IPS-NIHi7 (cell line): ENCODE data around the gene EXOC3L2.

ENCODE experiments used
- DNase-seq: peaks from one replicate; pipeline ENCODE4 v3.0.0; 2012; ENCODE audit warnings: mixed read lengths; ENCODE audit errors: extremely low spot score

EXOC3L2 gene

DNA sequence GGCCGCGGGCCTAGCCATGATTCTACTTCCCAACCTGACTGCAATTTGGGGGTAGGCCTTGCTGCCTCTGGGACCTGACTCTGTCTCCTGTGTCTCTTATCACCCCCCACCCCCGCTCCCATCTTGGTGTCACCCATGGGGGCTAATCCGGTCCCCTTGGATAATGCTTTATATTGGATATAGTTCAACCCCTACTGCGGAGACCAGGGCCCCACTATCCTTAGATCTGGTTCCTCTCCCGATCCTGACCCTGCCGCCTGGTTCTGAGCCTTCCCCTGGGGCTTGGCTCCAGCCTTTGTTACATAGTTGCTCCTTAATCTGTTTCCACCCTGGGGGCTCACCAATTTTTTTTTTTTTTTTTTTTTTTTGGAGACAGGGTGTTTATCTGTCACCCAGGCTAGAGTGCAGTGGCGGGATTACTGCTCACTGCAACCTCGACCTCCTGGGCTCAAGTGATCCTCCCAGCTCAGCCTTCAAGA lies 65.3 kb downstream of the EXOC3L2 start:
- no peak for DNase-seq

GRCh38 chr19:45179072-45179891 lies 65.9 kb downstream of the EXOC3L2 start:
- no peak for DNase-seq

DNA sequence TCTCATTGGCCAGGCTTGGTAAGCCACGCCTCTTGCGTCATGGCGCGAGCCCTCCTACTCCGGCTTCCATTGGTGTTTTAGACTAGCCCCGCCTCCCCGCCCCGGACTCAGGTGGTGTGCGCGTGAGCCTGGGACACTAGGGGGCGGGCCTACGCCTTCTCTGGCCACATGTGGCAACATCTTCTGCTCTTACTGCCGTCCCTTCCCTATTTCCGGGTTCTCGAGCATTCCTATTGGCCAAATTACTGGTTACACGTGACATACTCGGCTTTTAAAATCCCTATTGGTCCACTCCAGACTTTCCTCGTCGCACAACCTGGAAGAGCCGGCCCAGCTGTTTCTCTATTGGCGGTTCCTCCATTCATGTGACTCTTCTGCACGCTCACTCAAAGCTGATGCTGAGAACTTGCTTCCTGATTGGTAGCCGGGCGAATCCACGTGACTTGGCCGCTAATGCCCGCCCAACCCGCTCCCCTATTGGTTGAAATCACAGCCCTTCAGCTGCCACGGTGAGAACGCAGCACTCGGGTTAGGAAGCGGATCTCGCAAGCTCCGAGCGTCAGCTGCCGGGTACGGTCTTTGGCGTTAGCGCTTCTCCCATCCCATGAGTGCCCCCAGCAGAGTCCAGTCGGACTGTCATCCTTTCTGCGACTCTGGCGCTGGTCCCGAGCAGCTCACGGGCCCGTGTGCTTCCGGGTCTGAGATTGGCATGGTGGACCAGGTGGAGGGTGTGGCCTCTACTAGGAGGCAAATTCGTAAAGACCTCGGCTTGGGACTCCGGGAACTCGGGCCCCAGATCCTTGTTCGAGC lies 66.7 kb downstream of the EXOC3L2 start, which contains the start of gene BLOC1S3:
TSS of gene BLOC1S3 (plus strand) at position 523 of the 810 bp plus-strand sequence. CDS start 513 bp downstream, outside the sequence.
- peak; percentile 97 for DNase-seq

- no peak for DNase-seq
Measured at GRCh38 chr19:45177817-45178261, 67.4 kb downstream of the EXOC3L2 start, which contains the start of gene TRAPPC6A. TRAPPC6A (minus strand) TSS chr19:45178237; CDS start chr19:45178218, 19 bp downstream.

DNA sequence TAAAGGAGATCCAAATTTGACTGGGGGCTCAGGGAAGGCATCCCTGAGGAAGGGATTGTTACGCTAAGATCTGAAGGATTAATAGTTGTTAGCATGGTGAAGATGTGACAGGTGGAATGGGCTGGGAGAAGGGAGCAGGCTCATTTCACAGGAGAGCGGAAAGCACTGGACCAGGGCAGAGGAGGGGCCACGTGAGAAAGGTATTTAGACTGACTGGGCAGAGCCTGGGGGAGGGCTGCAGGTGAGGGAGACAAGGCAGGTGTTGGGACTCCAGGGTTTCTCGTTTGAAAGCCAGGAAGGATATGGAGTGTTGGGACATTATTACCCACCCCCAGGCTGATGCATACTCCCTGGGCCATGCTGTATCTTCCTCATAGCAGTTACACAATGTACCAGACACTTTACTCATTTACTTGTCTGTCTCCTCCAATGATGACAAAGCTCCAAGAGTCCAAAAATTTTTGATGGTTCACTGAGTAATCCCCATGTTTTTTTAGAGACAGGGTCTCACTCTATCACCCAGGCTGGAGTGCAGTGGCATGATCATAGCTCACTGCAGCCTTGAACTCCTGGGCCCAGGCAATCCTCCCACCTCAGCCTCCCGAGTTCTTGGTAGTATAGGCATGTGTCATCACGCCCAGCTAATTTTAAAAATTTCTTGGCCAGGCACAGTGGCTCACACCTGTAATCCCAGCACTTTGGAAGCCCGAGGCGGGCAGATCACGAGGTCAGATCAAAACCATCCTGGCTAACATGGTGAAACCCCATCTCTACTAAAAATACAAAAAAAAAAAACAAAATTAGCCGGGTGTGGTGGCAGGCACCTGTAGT lies 69.5 kb downstream of the EXOC3L2 start:
- DNase-seq, result no peak

- no peak for DNase-seq
Measured at GRCh38 chr19:45173816-45174215, 71.4 kb downstream of the EXOC3L2 start.

- no peak for DNase-seq
Measured at GRCh38 chr19:45172611-45173208, 72.5 kb downstream of the EXOC3L2 start.

DNA sequence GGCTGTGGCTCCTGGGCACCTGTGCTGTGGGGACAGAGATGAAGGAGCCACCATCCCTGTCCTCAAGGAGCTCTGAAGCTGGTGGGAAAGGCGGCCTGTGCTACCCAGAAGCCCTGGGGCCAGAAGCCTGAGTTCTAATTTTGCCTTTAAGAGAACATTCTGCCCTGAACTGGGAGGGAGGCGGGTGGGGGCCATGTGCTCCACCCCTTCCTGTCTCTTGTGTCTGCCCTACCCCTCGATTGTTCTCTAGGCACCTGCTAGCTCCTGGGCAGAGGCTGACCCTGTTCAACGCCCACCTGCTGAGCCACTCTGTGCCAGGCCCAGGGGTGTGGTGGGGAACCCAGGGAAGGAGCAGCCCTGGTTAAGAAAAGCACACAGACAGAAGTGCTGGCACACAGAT lies 73.0 kb downstream of the EXOC3L2 start:
- no peak for DNase-seq

DNA sequence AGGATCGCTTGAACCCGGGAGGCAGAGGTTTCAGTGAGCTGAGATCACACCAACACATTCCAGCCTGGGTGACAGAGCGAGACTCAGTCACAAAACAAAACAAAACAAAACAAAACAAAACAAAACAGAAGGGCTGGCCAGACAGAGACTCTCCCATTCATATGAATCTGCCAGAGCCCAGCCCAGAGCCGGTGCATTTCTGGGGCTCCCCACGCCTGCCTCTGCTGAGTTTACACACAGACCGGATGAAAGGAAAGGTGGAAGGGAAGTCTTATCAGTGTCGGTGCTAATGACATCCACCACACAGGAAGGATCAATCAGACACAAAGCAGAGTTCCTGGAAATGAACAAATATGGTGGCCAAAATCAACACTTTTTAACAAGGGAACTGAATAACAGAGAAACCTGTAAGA lies 74.0 kb downstream of the EXOC3L2 start:
- DNase-seq, result no peak

- no peak for DNase-seq
Measured at GRCh38 chr19:45170146-45171106, 74.8 kb downstream of the EXOC3L2 start.

- DNase-seq, result no peak
Measured at GRCh38 chr19:45169602-45170001, 75.6 kb downstream of the EXOC3L2 start.

DNA sequence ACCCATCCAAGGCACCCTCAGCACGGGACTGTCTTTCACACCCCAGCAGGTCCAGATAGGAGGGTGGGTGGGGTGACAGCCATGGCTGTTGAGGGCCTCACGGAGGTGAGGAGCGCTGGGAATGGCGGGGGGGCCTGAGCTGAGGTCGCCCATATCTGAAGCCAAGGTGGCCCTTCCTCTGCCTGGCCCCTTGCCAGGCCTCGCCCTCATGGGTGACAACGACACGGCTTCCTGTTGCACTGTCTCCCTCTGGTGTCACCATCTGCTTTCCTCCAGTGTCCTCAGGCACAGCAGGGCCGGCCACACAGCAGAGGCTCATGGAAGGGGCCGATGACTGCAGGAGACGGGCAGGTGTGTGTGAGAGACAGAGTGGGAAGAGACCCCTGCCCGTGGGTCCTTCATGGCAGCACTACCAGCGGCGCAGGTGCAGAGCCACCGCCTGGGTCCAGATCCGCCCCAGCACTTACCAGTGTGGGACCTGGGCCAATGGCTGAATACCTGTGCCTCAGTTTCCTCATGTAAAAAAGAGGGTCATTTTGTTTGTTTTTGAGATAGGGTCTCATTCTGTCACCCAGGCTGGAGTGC lies 76.3 kb downstream of the EXOC3L2 start:
- DNase-seq, result no peak

DNA sequence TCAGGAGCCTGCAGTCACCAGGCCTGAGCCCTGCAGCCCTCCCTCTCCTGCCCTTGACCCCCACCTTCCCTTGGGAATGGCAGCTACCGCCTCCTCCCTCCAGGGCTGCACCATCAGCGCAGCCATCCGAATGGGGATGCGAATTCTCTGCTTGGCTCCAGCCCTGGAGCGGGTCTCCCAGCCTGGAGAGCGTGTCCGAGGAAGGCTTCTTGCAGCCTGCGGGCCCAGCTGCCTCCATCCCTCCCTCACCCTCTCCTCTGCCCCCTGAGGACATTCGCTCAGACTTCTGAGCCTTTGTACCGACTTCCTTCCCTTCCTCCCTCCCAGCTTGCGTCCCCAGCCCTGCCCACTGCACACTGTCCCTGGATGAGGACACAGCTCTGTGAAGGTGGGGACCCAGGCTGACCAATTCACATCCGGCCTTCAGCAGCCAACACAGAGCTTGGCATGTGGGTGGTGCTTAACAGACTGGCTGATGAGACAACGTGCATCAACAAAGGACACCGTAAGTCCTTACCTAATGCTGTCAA lies 78.4 kb downstream of the EXOC3L2 start:
- peak; percentile 25 for DNase-seq

DNA sequence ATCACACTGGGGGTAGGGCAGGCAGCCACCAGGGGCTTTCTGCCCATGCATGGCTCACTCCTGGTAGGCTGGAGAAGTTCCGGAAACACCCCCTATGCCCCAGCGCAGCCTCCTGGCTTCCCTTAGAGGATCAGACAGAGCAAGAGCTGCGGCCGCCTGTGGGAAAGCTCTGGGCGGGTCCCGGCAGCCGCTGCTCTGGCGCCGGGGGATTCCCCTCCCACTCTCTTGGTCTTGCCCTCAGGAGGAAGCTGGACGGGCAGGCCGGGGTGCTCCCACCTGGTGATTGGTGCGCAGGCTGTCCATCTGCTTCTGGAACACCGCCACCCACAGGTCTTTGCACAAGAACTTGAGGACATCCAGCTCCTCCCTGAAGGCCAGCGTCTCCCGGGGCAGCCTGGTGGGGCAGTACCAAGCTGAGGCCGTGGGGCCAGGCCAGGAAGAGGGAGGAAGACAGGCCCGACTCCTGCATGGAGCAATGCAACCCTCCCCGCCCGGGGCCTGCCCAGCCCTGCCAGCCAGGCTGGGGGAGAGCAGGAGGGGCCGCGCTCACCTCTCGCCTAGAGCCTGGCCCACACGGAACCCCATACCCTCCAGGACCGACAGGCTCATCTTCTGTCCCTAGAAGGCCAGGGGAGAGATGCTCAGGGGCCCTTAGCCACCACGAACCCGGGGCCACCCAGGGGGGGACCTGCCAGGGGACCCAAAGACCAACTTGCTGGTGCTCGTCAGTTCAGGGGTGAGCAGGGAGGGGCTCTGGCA lies 80.5 kb downstream of the EXOC3L2 start:
- peak; percentile 58 for DNase-seq

DNA sequence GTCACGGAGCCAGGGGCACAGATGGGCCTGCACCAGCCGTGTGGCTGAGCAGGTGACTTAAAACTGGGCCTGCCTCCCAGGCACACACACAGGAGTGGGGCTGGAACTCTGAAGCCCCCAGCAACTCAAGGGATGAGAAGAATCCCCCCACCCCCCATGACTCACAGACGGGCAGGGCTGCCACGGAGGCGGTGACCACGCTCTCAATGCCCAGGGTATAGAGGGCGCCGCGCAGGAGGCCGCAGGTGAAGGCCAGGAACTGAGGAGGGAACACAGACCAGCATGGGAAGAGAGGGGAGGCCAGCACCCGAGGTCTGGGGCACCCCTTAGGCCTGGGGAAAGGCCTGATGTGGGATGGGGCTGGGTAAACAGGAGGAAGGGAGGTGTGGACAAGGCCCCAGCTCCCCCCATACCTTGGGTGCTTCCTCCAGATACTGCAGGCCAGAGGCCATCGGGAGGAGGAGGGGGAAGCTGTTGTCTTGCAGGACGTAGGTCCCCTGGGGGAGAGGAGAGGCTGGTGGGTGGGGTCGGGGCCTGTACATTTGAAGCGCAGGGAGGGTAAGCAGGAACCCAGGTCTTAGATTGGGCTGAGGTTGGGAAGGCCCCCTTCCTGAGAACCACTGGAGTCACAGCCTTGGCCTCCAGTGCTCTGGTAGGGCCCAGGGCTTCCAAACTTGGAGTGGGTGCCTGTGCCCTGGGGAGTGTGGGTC lies 81.3 kb downstream of the EXOC3L2 start:
- no peak for DNase-seq

DNA sequence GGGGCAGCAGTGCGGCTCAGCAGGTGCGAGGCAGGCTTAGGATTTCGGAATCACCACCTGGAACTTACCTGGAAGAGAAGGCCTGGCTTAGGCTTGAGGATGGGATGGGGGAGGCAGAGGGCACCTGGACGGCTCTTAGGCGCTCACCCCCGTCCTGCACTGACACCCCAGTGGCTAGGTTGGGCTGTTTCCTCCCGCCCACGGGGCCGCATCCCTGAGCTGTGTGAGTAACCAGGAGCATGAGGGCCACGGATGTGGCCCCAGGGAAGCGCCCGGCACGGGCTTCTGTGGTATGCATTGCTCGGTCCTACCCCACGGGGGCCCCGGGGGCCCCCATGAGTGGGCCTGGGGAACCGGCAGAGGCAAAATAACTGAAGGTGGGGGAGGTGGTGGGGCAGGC lies 82.1 kb downstream of the EXOC3L2 start:
- DNase-seq, result no peak

DNA sequence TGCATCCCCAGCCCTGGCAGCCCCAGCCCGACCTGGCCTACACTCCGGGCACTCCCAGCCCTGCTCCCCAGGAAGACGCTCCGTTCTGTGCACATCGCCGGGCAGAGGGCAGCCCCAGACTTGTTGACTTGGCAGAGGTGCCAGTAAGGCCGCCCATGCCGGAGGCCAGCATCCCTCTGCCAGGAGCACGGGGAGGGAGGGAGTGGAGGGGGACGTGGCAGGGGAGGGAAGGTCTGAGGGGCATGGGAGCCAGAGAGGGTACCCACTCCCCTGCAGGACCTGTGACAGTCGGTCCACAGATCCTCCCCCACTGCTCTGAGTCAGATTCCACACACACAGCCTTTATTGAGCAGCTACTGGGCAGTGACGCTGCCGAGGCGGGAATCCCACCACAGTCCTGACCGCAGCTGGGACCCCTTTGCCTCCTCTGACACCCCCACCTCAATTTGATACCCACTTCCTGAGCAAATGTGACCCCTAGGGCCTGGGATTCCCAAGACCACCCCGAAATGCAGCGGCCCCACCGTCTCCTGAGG lies 82.5 kb downstream of the EXOC3L2 start:
- DNase-seq, result no peak
